GM04503 (cell line): ENCODE measurements around the gene TP73.

ENCODE experiments used
- DNase-seq: peaks from one replicate; pipeline ENCODE4 v3.0.0-alpha.2; 2012; ENCODE audit warnings: low read depth

Gene TP73

GRCh38 chr1:3783651-3784474 lies 131.5 kb downstream of the TP73 start:
- DNase-seq: no peak

GRCh38 chr1:3785045-3785444 lies 132.7 kb downstream of the TP73 start:
- no peak for DNase-seq

- no peak for DNase-seq
Observed at GRCh38 chr1:3785456-3786157, 133.3 kb downstream of the TP73 start.
